GM18508 (cell line): ENCODE results near the gene TMCO4.

Experiments
- ATAC-seq: cut with Tn5 transposase; IDR thresholded peaks from one replicate; pipeline ENCODE4 v1.9.1; 2021; ENCODE audit warnings: moderate number of reproducible peaks; ENCODE audit not compliant: insufficient read depth, unreplicated experiment

TMCO4 gene

DNA sequence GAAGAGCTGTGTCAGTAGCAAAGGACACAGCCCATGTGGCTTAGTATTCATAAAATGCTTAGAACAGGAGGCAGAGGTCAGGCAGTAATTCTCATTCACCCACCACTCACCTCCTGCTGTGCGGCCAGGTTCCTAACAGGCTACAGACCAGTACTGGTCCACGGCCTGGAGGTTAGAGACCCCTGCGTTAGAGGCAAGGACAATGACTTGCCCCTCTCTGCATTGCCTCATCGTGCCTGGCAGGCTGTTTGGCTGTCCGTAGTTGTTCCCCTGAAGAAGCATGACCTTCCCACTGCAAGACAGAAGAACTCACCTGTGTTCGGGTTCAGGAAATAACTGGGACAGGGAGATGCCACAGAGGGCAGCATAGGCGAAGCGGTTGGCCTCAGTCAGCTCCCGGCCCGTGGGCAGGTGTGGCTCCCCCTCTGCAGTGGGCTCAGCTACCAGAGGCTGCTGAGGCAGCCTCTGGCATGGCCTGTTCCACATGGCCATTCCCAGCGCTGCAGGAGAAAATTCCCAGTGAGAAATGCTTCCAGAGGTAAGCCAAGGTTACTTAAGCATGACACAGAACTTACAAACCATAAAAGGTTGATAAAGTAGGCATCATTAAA, 19.3 kb downstream of the TMCO4 start:
- ATAC-seq = no peak

DNA sequence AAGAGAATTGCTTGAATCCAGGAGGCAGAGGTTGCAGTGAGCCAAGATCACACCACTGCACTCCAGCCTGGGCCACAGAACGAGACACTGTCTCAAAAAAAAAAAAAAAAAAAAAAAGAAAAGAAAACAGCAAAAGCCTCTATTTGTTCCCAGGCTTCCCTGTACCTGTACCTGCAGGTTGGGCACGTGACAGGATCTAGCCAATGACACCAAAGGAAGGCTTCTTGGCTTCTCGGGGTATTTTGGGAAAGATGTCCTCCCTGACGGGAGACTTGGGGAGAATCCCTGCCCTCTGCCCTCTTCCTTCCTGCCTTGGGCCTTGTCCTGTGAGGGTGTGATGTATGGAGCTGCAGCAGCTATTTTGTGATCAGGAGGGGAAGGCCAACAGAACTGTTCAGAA, 22.8 kb downstream of the TMCO4 start:
- no peak for ATAC-seq

DNA sequence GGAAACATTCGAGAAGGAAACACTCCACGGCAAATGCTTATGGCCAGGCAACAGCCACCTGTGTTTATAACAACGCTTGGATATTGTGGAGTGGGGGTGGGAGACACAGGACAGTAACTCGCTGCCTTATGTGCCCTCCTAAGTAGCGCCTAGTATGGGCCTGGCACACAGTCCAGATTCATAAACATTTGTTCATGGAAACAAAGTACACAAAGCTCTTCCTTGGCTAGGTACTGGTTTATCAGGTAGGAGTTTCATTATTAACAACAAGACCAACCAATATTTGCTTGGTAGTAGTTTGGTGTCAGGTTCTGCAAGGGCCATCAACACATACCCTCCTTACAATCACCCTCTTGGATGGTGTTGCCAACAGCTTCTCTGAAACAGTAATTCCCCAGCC, 23.4 kb downstream of the TMCO4 start:
- ATAC-seq = no peak

DNA sequence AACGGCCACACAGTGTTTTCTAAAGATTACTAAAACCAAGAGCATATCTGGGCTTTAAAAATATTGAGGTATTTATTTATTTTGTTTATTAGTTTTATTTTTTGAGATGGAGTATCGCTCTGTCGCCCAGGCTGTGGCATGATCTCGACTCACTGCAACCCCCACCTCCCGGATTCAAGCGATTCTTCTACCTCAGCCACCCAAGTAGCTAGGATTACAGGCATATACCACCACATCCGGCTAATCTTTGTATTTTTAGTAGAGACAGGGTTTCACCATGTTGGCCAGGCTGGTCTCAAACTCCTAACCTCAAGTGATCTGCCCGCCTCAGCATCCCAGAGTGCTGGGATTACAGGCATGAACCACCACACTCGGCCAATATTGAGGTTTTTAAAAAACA, 23.9 kb downstream of the TMCO4 start:
- ATAC-seq = no peak

DNA sequence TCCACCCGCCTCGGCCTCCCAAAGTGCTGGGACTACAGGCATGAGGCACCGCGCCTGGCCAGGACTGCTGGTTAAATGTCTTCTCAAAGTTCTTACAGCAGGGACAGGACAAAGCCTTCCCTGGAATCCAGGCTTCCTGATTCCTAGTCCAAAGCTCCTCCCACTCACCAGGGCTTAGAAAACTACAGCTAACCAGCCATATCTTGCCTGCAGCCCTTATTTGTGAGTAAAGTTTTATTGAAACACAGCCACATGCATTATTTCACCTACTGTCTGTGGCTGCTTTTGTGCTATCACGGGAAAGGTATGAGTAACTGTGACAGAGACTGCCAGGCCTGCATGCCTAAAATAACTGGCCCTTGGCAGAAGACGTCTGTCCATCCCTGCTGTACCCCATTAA, 24.4 kb downstream of the TMCO4 start:
- no peak for ATAC-seq

DNA sequence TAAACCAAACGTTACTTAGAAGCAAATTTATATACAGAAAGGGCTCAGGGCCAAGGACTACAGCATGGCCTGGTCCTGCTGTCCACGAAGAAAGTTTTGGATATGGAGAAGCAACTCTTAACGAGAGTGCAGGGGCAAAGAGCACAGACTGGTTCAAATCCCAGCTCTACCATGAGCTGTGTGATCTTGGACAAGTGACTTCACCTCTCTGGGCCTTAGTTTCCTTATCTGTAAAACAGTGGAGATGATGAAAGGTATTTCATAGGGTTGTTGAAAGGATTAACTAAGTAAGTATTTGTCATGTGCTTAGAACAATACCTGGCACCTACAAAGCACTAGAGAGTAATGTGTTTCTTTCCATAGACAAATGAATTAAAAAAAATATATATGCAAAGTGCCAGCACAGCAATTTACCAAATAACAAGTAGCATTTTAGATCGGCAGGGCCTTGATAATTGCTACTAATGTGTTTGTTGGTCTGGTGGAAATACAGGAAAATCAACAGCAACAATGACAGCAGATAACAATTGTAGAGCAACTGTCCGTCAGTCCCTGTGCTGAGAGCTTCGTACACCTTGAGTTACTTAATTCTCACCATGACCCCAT, 25.4 kb downstream of the TMCO4 start:
- no peak for ATAC-seq

DNA sequence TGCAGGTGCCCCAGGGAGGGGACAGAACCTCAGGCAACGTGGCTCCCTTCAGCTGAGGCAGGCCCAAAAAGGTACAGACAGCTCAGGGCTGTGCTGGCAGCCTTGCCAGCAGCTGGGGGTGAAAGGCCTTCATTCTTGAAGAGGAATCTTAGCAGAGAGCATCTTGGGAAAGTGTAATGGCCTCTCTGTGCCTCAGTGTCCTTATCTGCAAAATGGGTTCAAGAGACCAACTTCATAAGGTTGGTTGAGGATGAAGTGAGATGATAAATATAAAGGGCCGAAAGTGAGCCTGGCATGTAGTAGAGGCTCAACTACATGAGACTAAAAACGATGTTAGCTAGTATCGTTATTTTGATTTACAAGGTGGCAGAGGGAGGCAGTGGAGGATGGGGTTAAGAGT, 26.2 kb downstream of the TMCO4 start:
- ATAC-seq = no peak

DNA sequence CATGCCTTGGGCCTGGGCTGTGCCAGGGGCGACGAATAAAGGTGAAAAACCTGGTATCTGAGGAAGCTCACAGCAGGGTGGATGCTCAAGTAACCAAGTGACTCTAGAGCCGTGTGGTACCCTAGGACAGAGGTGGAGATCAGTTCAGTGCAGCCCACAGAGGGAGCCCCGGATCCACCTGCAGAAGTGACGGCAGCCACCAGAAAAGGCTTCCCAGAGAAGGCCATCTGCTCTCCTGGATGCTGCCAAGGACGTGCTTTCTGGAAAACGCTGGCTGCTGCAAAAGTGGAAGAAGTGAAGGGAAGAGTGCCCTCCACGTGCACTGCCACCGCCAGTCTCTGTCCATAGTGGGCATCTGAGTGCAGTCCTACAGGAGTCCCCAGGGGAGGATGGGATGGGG, 27.7 kb downstream of the TMCO4 start:
- ATAC-seq = no peak

DNA sequence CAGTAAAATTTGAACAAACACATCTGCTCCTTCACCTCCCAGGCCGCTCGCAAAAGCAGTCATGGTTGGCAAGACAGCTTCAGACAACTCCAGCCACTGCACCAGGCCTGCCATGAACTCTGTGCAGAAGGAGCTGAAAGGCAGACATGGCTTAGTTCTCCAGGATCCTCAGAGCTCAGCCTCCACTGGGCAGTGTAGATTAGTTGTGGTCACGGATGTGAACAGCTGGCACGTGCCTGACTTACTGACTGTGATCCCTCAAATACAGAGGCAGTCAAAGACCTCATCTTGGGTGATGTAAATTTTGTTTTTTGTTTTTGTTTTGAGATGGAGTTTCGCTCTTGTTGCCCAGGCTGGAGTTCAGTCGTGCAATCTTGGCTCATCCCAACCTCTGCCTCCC, 28.4 kb downstream of the TMCO4 start:
- no peak for ATAC-seq

DNA sequence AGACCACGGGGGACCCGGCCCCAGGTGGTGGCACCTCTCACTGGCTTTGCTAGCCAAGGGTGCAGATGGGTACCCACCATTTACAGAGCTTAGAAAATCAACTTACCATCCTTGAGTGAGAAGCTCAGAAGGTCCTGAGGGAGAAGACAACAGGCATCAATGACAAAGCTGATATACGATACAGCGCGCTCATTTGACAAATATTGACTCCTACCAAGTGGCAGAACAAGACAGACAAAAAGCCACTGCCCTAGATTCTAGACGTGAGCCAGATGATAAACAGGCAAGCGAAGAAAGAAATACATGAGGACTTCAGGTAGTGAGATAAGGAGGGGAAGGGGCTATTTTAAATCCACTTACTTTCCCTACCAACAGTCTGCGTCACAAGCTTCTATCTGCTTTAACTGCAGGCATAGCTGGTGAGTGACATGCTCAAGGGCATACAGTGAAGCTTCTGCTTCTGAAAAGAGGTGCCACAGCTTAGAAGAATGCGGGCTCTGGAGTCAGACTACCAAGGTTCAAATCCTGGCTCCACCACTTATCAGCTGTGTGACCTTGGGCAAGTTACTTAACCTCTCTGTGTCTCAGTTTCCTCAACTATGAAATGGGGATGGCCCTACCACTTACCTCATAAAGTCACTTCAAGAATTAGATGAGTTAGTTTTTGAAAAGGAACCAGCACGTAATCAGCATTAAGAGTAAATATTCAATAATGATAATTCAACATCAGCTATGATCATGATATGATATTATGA, 29.1 kb downstream of the TMCO4 start:
- ATAC-seq = no peak

DNA sequence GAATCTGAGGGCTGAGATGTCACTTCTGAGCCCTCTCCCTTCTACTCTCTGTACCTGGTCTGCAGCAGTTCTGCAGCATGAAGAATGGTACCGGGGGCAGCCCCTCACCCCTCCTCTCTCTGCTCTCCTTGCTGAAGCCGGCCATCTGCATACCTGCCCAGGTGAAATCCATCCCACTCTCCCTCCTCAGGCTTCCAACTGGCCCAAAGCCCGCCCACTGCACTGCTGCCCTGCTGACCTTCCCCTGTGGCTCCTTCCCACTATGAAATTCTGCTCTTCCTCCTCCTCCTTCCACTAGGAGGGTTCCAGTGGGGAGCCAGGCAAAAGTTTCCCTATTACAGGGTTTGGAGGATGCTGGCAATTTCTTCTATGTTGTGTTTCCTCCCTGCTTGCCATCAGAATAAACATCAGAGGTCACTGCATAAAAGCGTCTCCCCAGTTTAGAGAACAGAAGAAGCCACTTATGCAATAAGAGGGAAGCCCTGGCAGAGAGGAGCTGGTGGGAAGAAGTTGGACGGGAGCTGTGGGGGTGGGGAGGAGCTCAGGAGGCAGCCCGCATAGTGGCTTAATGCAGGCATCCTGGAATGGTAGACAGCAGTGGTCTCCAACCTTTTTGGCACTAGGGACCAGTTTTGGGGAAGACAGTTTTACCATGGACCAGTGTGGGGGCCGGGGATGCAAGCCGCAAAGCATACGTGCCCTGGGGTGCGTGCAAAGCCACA, 30.3 kb downstream of the TMCO4 start:
- ATAC-seq = no peak

DNA sequence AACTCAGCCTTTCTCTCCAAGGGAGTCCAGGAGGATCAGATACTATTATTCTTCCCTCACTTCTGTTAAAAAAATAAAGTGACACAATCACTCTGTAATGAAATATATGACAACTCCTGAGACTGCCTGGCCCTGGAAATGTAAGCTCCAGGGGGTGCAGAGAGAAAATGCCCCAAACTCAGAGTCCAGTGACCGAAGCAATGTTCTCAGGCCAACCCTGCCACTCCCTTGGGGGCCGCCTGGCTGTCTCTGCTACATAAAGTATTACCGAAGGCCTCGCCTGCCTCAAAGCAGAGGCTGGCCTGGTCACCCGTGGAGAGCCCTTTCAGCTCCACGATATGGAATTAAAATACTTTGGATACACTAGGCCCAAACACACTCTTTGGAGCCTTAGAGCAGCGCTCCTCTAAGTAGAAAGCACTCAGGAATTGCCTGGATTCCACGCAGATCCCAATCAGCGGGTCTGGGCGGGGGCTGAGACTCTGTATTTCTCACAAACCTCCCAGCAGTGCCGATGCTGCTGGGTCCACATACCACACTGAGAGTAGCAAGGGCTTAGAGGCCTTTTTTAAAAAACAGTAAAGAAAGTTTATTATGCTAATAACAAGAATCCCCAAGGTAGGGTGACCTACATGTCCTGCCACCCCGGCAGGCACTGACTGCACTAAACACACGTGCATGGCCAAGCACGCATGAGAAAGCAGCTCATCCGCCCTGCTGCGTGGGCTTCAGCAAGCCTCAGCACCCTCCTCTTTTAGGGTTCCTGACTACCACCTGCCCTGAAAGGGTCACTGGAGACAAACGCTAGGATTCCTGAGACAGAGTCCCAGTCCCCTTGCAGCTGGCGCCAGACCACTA, 31.1 kb downstream of the TMCO4 start:
- no peak for ATAC-seq

DNA sequence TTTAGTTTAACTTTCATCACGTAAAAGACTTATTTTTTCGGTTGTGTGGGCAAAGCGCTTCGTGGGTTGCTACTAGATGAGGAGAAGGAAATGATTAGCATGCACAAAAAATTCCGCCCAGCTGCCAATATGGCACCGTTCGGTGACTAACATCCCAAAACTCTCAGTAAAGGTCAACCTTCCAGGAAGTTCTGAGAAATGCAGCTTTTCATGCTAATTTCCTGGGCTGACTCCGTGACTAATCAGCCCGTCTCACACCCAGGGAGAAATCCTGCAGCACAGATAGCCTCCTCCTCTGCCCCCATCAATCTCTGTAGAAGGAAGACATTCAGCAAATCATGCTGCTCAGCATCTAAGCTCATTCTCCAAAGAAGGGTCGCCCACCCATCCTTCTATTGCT, 34.1 kb downstream of the TMCO4 start:
- ATAC-seq = no peak

DNA sequence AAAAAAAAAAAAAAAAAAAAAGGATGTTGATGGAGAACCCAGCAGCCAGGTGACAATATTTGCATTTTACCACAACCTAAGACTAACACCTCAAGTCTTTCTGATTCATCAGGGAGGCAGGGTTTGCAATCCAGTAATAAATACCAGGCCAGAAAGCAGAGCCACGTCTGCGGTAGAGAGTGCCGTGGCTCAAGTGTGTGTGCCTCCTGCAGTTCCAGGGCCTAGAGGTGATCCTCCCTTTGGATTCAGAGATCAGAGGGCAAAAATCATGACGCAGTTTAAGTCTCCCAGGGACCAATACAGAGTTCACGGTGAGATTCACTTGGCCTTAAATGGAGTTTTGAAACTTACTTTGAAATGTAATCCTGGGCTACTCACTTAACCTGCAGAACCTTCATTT, 34.9 kb downstream of the TMCO4 start:
- no peak for ATAC-seq

DNA sequence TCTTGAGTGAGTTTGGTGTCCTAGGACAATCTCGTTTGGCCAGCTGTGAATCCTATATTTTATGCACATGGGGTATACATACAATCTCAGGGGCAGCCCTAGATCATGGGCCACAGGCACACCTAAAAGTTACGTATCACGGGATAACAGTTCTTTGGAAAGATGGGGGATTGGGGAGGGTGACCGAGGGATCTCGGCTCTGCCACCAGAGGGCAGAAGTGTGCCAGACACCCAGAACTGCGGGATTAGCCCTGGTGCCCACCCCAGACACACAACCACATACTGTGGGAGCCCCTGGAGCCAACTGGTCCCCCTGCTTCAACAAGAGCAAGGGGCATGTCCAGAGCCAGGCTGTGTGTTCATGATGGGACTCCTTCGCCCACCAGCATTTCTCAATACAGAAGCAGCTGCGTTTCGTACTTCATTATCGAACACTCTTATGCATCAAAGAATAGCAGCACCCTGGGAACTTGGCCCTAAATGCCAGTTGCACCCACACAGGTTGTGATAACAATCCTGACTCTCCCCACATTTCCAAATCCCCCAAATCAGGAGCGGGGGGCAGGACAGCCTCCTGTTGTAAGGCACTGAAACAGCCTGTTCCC, 37.4 kb downstream of the TMCO4 start:
- ATAC-seq = no peak

DNA sequence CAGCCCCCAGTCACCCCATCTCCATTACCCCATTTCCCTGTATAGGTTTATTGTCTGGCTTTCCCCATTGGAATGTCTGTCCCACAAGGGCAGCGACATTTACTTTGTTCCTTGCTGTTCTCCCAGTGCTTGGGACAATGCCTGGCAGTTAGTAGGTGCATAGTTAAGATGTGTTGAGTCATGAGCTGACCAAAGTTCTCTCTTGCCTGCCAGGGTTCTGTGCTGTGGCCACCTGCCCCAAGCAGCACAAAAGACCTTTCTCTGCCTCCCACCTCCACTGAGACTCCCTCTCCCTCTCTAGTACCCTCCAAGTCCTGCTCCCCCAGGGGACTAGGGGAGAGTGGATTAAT, 40.0 kb downstream of the TMCO4 start:
- no peak for ATAC-seq

DNA sequence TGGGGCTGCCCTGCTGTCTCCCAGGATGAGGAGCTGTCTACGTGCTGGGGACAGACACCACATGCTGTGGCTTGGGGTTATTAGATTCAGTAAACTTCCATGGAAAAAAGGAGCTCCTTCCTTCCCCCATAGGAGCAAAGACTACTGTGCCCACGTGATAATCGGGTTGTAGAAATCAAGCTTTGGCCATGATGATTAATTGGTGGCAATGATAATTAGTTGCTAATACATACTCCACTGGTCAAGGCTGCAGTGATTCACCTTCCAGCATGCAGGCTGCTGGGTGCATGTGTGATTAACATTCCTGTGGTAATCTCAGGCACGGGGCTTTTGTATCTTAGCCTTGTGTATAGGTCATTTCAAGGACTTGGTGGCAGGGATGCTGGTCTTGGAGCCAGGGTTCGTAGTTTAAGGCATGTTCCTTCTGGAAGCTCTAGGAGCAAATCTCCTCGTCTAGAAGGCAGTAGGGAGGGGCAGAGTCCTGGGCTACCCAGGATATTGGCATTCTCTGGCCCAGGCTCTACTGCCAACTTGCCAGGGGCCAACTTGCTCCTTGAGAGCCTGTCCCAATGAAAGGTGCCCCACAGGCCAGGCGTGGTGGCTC, 41.4 kb downstream of the TMCO4 start:
- ATAC-seq = no peak

DNA sequence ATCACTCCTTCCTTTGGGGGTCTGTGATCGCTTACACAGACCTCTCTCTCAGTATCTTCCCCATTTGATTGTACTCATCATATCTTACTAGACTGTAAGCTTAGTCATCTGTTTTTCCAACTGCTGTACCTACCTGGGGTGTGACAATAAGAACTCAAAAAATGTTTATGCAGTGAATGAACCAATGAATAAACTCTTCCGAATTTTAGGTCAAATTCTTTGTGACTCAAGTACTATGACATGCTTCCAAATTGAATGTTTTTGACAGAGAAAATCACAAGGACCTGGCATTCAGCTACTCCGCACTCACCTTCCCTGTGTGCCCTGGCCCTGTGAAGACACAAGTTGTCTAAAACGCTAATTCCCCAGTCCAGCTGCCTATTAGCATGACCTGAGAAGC, 42.1 kb downstream of the TMCO4 start:
- no peak for ATAC-seq

DNA sequence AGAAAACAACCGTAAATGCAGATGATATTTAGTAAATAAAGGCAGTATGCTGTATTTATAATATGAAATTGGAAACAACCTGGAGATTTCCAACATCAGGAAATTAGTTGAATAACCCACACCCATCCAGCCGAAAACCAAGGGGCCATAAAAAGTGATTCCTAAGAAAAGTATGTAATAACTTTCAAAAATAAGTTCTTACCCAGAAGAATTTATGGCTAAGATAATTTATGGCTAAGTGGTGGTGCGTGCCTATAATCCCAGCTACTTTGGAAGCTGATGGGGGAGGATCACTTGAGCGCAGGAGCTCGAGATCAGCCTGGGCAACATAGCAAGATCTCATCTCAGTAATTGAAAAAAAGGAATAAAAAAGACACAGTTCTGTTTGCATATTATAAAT, 43.2 kb downstream of the TMCO4 start:
- ATAC-seq = no peak

DNA sequence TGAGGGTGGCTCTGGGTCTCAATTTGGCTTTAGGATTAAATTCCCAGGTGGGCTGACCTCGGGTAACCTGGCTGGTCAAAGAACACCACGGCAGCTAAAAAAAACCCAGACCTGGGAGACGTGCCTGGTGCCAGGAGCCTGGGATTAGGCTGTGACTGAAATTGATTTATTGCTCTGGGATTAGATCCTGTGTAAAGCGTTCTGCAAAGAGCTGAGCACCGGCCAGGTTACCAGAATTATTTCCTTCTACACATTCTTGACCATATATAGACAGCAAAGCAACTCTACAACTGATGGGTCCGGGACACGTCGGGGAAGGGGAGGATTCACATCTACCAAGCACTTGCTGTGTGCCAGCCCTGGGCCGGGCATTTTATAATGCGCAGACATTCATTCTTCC, 45.2 kb downstream of the TMCO4 start:
- no peak for ATAC-seq
